ENCODE results near the gene BLVRA. TPM values are rescaled to one million over a fixed set of nuclear protein-coding genes. Genes with fewer than 3 reads are reported as not detected.

BLVRA gene
- total and polyA plus RNA-seq, 10 donors, result 58.0 to 164 (median 114) TPM

- Histone ChIP-seq H3K4me1 (peaks cover 0 to 64% (median 15%) of the 10 kb centered on the region in 6 donors), H3K27me3 (replicated peaks in 1 of 7) (no peaks in the 10 kb centered on the region), H3K36me3 (peaks cover 0 to 3% (median 0%) of the 10 kb centered on the region in 6 donors), H3K4me3 (no peak overlapping the region), H3K9me3 (no peaks in the 10 kb centered on the region), H3K27ac (no peak overlapping the region)
- intact Hi-C loops (cut with DNase I; ENCODE audit: low total_unique reads), result loop anchor here (5.0 kb wide), 1 partner anchor 121 kb away; no protein-coding TSS in a partner anchor
- DNase-seq, result no peak
- TF ChIP-seq CTCF (IDR thresholded peaks at IDR 0.05 in 8 of 11, conservative IDR thresholded peaks at IDR 0.05 in 3 of 11), result peak; percentile 40 to 77 (median 69)
- no peak for TF ChIP-seq POLR2A (IDR thresholded peaks at IDR 0.05)
- WGBS, 5 donors, result 42 to 51% (median 45%) methylated on average over 2 of the region's 2 CpGs
Measured at GRCh38 chr7:43721193-43721806, 37.2 kb upstream of the BLVRA start.

DNA sequence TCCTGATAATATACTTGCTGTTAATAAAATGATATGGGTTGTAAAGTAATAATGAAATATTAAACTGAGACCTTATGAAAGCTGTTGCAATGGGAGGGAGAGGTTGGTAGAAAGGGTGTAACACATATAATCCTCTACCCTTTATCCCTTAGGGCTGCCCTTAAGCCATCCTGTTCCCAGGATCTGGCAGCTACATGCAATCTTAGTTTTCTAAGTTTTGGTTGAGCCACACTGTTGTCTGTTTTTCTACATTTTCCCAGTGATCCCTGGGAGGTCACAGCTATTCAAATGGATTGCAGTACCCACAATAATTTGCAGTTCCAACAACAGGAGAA, 35.5 kb upstream of the BLVRA start:
- Histone ChIP-seq H3K36me3 (peaks cover 0 to 3% (median 0%) of the 10 kb centered on the region in 6 donors), H3K27me3 (replicated peaks in 1 of 7) (no peaks in the 10 kb centered on the region), H3K27ac (no peak overlapping the region), H3K4me3 (no peak overlapping the region), H3K9me3 (no peaks in the 10 kb centered on the region), H3K4me1 (peaks cover 7 to 70% (median 26%) of the 10 kb centered on the region in 6 donors)
- TF ChIP-seq POLR2A (IDR thresholded peaks at IDR 0.05) (no peak), POLR2AphosphoS5 (IDR thresholded peaks at IDR 0.05) (no peak), CTCF (IDR thresholded peaks at IDR 0.05 in 8 of 11, conservative IDR thresholded peaks at IDR 0.05 in 3 of 11) (no peak)
- intact Hi-C loops (cut with DNase I; ENCODE audit: low total_unique reads), result loop anchor here (5.0 kb wide), 1 partner anchor 119 kb away; no protein-coding TSS in a partner anchor
- DNase-seq, result no peak

DNA sequence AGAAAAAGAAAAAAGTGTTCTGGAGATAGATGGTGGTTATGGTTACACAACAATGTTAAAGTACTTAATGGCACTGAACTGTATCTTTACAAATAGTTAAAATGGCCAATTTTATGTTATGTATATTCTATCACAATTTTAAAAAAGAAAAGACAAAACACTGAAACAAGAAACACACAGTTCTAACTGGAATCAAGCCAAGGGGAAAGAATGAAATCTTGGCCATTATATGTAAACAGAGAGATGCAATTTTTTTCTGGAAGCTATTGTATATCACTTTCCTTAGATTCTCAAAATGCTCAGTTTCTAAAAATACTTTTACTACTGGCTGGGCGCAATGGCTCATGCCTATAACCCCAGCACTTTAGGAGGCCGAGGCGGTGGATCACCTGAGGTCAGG, 33.2 kb upstream of the BLVRA start:
- H3K4me3 ChIP-seq, result no peak overlapping the region
- TF ChIP-seq CTCF (IDR thresholded peaks at IDR 0.05 in 8 of 11, conservative IDR thresholded peaks at IDR 0.05 in 3 of 11) (no peak), POLR2A (IDR thresholded peaks at IDR 0.05) (no peak), POLR2AphosphoS5 (IDR thresholded peaks at IDR 0.05) (no peak)
- 92 to 100% (median 98%) methylated on average over 3 of the region's 3 CpGs for WGBS, 5 donors
- DNase-seq, result no peak
- intact Hi-C loops (cut with DNase I; ENCODE audit: low total_unique reads), result no loop called here
- H3K36me3 ChIP-seq, result peaks cover 0 to 3% (median 0%) of the 10 kb centered on the region in 6 donors
- no peak overlapping the region for H3K27ac ChIP-seq
- no peaks in the 10 kb centered on the region for H3K9me3 ChIP-seq
- H3K27me3 ChIP-seq (replicated peaks in 1 of 7), result no peaks in the 10 kb centered on the region
- peaks cover 14 to 85% (median 40%) of the 10 kb centered on the region in 6 donors for H3K4me1 ChIP-seq

DNA sequence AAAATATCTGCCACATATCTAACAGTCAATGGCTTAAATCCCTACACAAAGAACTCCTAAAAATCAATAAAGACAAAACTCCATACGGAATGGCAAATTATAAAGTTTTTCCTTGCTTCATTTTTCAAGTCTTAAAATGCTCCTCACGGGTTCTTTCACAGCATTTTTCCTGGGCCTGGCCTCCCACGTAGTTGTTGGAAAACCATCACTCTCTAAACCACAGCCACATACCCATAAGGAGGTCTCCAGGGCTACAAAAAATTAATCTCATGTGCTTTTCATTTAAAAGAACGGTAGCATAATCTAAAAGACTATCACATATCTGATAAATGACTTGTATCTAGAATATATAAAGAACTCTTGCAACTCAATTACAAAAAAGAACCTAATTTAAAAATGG, 32.0 kb upstream of the BLVRA start:
- Histone ChIP-seq H3K9me3 (no peaks in the 10 kb centered on the region), H3K4me3 (no peak overlapping the region), H3K36me3 (no peaks in the 10 kb centered on the region), H3K27ac (no peak overlapping the region), H3K27me3 (replicated peaks in 1 of 7) (no peaks in the 10 kb centered on the region), H3K4me1 (peaks cover 14 to 76% (median 36%) of the 10 kb centered on the region in 6 donors)
- intact Hi-C loops (cut with DNase I; ENCODE audit: low total_unique reads), result no loop called here
- TF ChIP-seq POLR2AphosphoS5 (IDR thresholded peaks at IDR 0.05) (no peak), POLR2A (IDR thresholded peaks at IDR 0.05) (no peak), CTCF (IDR thresholded peaks at IDR 0.05 in 8 of 11, conservative IDR thresholded peaks at IDR 0.05 in 3 of 11) (no peak)
- no peak for DNase-seq
- WGBS, 5 donors, result 63 to 78% (median 75%) methylated on average over 4 of the region's 4 CpGs

Data from spleen (tissue), 11 donors.